ENCODE data around the gene LHPP.

LHPP gene

GRCh38 chr10:124473070-124473469 lies 11.4 kb downstream of the LHPP start:
- no peak for DNase-seq

- DNase-seq = no peak
Measured at GRCh38 chr10:124474514-124475070, 13.0 kb downstream of the LHPP start.

DNA sequence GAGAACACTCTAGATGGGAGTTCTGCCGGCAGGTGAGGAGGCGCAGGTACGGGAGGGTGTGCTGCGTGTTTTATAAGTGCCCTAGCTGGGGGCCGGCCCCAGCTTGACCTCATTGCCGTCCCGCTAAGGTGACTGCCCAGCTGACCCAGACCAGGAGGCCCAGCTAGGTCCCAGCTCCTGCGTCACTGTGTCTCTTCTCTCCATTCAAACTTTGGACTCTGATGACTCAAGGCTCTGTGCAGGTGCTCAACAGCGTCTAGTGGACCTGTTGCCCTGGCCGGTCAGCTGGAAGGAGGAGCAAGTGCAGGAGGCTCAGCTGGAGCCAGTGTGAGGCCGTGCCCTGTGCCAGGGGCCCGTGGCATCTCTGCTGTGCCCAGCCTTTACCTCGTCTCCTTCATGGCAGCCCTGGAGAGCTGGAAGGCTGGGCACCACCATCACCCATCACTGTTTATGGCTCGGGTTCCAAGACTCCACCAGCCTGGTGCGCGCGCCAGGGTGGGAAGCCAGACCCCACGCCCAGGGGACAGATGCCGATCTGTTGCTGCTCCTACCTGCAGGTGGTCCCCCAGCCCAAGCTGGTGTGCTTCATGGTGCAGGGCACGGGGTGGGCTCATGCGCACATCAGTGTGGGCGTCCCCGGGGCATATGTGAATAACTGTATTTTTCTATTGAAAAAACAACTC lies 14.6 kb downstream of the LHPP start:
- DNase-seq = no peak

DNA sequence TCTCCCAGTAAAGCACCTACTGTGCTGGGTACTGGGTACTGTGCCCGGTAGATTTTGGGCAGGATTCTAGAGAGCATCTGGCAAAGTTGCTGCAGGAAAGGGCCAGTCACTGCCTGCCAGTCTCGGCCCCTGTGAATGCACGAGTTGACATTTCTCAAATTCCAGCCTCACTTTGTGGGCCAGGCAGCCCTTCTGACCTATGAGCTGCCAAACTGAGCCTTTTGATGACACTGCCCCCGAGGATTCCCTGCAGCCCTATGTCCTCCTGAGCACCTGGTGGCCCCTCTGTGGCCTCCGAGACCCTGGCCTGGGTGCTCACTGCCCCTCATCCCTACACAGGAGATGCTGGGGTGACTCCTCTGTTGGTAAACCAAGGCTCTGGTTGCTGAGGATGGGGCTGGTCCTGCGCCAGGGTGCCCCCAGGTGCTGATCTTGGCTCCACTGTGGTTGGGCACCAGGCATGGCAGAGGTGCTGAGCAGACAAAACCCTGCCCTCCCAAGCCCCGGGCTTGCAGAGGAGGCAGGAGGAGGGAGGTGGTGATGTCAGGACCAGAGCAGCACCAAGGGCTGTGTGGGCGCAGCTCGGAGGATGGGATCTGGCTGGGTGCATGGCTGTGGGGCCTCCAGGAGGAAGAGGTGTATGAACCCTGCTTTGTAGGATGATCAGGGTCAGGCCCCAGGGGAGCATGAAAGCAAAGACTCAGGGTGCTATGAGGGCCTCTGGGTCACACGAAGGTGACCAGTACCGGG lies 16.2 kb downstream of the LHPP start:
- peak; percentile 14 for DNase-seq

- no peak for DNase-seq
Measured at GRCh38 chr10:124478515-124478914, 16.9 kb downstream of the LHPP start.

DNA sequence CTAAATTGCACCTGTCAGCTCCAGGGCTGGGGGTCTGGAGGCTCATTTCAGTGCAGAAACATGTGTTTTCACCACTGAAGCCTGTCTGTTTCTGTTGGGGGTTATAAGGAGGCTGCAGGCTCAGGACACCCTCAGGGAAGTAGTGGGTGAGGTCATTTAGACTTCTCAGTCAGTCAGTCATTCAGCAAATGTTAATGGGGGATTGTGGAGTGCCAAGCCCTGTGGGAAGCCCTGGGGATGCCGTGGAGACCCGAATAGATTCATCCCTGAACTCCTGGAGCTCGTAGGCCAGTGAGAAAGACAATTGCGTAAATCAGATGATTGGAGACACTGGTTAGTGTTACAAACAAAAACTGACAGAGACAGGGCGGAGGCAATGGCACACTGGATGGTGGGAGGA lies 19.2 kb downstream of the LHPP start:
- DNase-seq = no peak

DNA sequence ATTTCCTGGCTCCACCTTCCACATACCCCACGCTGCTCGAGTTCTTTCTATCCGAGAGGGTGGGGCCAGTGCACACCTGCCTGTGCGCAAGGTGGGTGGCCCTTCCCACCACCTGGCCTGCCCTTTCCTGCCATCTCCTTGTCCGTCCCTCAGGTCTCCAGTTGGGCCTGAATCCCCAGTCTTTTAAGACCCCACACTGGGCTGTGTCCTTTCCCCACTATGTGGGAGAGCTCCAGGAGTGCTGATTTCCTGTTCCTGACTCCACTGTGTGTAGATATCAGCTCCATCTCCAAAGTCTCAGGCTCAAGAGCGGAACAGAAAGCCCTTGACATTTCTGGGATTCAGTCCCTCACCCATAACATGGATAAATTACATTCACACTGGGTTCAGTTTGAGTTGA lies 20.1 kb downstream of the LHPP start:
- no peak for DNase-seq

GRCh38 chr10:124482236-124482800 lies 20.7 kb downstream of the LHPP start:
- no peak for DNase-seq

- no peak for DNase-seq
Measured at GRCh38 chr10:124482876-124483275, 21.3 kb downstream of the LHPP start.

DNA sequence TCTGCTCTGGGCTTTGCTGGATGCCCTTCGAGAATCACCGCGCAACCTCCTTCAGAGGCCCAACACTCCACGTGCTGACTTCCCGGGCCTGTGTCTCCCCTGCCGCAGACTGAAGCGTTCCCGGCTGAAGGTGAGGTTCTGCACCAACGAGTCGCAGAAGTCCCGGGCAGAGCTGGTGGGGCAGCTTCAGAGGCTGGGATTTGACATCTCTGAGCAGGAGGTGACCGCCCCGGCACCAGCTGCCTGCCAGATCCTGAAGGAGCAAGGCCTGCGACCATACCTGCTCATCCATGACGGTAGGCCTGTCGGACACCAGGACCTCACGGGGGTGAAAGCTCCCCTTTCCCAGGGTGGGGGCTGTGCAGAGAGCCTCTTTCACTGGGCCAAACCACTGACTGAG lies 22.4 kb downstream of the LHPP start:
- DNase-seq = no peak

DNA sequence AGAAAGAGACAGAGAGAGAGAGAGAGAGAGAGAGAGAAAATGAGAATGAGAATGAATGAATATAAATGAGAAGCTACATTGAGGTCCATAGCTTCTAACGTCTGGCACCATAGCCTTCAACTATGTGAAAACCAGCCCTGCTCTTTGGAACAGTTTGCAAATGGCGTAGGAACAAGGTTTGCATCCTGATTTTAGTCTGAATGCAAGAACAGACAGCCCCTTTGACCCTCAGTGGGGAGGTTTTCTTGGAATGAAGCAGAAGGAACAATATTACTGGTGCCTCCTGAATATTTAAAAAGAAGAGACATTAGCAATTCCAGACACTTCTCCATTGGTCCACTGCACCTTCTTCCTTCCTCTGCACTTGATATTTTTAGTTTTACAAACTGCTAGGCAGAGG lies 23.0 kb downstream of the LHPP start:
- DNase-seq = no peak

GRCh38 chr10:124486635-124487034 lies 25.0 kb downstream of the LHPP start:
- no peak for DNase-seq

DNA sequence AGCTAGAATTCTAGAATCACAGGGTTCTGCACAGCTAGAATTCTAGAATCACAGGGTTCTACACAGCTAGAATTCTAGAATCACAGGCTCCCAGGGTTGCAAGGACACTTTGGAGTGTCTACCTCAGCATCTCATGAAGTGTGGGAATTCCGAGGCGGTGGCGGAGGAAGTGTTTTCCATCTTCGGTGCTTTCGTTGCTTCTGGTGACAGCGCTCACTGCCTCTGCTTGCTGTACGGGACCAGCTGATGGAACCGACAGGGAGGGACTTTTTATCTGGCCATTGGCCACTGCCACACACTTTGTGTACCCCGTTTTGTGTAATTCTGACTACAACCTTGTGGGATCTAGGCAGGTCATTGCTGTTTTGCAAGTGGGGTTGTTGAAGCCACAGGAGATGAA lies 29.5 kb downstream of the LHPP start:
- DNase-seq = no peak

GRCh38 chr10:124492266-124492665 lies 30.6 kb downstream of the LHPP start:
- no peak for DNase-seq

DNA sequence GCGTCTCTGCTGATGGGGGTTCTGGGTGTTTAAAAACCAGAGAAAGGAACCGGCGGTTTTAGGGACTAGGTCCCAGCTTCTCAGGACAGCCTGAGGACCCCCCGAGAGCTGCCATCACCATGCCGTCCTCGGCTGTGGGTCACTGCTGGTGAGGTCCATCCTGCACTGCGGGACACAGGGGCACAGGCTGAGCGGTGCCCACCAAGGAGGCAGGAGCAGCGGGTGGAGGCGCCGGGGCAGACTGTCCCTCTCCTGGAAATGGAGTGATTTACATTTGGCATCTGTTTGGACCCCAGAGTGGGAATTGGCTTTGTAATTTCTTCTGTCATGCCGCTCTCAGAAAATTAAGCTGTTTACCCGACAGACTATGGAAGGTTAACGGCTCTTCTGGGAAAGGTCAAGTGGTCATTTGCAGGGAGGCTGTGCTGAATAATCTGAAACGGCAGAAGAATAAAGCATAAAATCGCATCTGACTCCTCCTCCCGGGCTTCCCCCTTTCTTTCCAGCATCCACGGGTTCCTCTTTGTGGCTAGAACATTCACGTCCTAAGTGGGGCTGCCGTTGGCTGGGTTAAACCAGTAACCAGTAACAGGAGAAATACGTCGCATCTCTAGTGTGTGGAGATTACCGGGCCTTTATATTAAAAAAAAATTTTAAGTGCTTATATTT lies 31.7 kb downstream of the LHPP start:
- no peak for DNase-seq

DNA sequence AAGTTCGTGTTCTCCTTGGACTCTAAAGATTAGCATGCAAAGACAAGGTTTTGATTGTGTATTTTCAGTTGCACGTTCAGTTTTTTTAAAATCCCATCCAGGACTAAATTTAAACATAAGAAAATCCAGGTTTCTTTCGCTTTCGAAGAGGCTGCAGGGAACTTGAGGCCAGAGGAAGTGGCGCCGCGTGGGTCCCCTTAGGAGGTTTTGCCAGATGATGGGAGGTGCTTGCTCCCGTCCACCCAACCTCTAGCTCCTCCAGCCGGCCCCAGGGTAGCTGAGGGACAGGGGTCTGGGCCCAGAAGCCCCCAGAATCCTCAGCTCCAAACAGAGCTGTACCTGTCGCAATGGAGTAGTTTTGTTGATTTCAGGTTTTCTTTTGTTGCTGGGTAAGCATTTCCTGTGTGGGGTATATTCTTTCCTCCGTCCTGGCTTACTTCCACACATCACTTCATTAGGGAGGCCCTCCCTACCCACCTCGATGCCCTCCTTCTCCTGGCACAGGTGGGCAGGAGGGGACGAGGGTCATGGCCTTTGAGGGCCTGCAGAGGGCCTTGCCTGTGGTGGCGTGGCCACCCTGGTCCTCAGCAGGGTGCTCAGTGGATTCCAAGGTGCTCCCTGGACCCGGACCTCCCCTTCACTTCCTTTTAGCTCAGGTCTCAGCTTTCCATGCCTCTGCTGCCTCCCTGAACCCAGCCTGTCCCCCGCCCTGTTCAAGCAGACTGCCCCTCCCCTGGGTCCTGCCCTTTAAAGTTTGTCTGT lies 32.6 kb downstream of the LHPP start:
- DNase-seq = no peak

DNA sequence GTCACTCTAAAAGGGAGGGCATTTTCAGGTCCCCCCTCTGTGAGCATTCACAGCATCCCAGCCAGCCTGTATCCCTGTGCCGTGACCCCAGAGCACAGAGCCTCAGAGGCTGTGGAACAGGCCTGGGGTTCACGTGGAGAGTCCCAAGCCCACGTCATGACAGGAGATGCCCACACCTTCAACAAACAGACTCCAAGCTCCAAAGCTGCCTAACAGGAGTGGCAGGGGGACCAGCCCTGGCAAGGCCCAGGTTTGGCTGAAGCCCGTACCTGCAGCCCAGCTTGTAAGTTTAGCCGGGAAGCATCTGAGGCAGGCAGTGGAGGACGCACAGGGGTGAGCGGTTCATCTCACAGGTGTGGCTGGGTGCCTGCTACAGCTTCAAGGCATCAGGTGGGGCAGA lies 33.5 kb downstream of the LHPP start:
- no peak for DNase-seq

DNA sequence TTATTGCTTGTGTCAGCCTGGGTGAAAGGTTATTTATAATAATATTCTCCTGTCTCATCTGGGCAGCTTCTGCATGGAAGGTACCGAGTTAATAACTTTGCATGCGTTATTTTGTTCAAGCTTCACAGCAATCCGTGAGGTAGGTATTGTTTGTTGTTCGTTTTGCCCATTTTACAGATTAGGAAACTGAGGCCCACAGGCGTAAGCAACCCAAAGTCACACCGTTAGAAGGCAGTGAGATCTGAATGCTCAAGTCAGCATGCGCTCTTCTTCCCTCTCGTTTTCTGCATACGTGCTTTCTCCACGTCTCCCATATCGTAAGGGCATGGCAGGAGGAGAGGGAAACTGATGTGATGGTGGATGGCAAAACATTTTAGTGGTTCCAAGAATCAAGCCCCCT lies 34.1 kb downstream of the LHPP start:
- DNase-seq = no peak

DNA sequence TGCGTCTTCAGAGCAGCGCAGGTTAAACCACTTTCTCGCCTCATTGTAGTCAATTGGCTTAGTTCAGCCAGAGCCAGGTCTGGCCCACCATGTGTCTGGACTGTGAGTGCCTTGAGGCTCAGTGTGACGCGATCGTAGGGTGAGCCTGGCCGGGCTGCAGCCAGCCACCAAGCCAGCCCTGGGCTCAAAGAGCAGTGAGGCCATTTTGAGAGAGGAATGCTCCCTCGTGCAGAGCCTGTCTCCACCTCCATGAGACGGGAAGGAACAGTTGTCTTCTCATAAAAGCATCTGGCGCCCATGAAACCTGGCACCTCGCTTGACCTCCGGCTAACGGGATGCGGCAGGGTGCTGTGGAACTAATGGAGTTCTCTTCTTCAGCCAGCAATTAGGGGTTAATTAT lies 34.5 kb downstream of the LHPP start:
- no peak for DNase-seq

- DNase-seq = no peak
Measured at GRCh38 chr10:124496620-124497019, 35.0 kb downstream of the LHPP start.

- no peak for DNase-seq
Measured at GRCh38 chr10:124497196-124497881, 35.7 kb downstream of the LHPP start.

DNA sequence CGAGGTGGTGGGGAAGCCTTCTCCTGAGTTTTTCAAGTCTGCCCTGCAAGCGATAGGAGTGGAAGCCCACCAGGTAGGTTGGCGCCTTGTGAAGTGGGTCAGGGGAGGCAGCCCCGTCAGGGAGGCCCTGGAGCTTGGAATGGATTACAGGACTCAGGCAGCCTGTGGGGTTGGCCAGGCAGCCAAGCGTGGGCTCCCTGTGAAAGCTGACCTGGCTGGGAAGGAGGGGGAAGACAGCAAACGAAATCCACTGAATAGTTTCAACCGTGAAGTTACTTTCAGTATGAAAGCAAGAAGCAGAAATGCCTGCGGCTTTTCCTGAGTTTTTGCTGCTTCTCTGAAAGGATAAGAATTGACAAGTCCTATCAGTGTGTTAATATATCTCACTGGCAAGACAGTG lies 36.4 kb downstream of the LHPP start:
- DNase-seq = no peak
